Thyroid gland (tissue), 4 donors: ENCODE measurements around the gene DAB1. TPM values are rescaled to one million over a fixed set of nuclear protein-coding genes. Genes with fewer than 3 reads are reported as not detected.

Source experiments
- DNase-seq, 2 donors: peaks; one replicate each; pipeline ENCODE4 v3.0.0-alpha.2; 2019
- H3K27ac ChIP-seq, 3 donors: fragments of 200-600 bp; sonication (generic); 1 replicate in 2 of 3; 2 replicates in 1 of 3; pipeline ENCODE4 v1.5.1; 2016 to 2019; ENCODE audit warnings: mild to moderate bottlenecking in 1 of 3, moderate library complexity in 1 of 3
- H3K27me3 ChIP-seq: fragments of 200-600 bp; sonication (generic); one replicate; pipeline ENCODE4 v1.5.1; 2019
- H3K36me3 ChIP-seq, 2 donors: fragments of 200-600 bp; sonication (generic); one replicate each; pipeline ENCODE4 v1.5.1; 2016 to 2019
- H3K4me1 ChIP-seq, 2 donors: fragments of 200-600 bp; sonication (generic); one replicate each; pipeline ENCODE4 v1.5.1; 2017 to 2019
- H3K4me3 ChIP-seq, 3 donors: fragments of 200-600 bp; sonication (generic); replicated peaks in 1 of 3; 1 replicate in 2 of 3; 2 replicates in 1 of 3; pipeline ENCODE4 v1.5.1; 2016; ENCODE audit warnings: mild to moderate bottlenecking in 1 of 3
- H3K9me3 ChIP-seq: fragments of 200-600 bp; sonication (generic); one replicate; pipeline ENCODE4 v1.5.1; 2017
- POLR2A ChIP-seq, 2 donors: fragments of 450-650 bp; IDR thresholded peaks; one replicate each; pipeline ENCODE4 v1.6.1; 2017; ENCODE audit warnings: antibody characterized with exemption in 2 of 2, mild to moderate bottlenecking in 2 of 2, moderate library complexity in 1 of 2
- WGBS, 2 donors: methylation state at CpG; one replicate each; pipeline ENCODE4 v1.1.5; 2017; 5-methylcytosine and 5-hydroxymethylcytosine counted together
- intact Hi-C: fragments of 100-400 bp; cut with DNase I; formaldehyde crosslinking; loops from one replicate; pipeline ENCODE4 v1.15.1; 2023
- total RNA-seq, 4 donors: library from RNA; depleted of rRNA; stranded (reverse); fragments of >200 nt; gene quantifications; one replicate each; pipeline ENCODE4 v1.2.3, GENCODE V29; 2016
- TF ChIP-seq, protein P1 (sequence below), 6 experiments: fragments of 200-600 bp in 3 of 6; fragments of 450-650 bp in 3 of 6; sonication (generic) in 3 of 6; IDR thresholded peaks; one replicate each; pipeline ENCODE4 v1.5.1; 2016 to 2019; ENCODE audit warnings: antibody characterized with exemption in 6 of 6, mild to moderate bottlenecking in 2 of 6, inconsistent platforms in 1 of 6, moderate library complexity in 1 of 6

DAB1 gene
- total RNA-seq, 4 donors from 2014 or later: under 0.01 to 0.83 (median 0.21) TPM

GRCh38 chr1:57393058-57393584 lies 30.7 kb downstream of the DAB1 start:
- intact Hi-C loops: no loop called here
- WGBS, 2 donors: 84 to 89% methylated on average over 6 of the region's 6 CpGs
- Histone ChIP-seq H3K4me1 (no peaks in the 10 kb centered on the region), H3K27ac (no peak overlapping the region), H3K36me3 (no peaks in the 10 kb centered on the region), H3K4me3 (no peak overlapping the region), H3K27me3 (no peaks in the 10 kb centered on the region), H3K9me3 (no peaks in the 10 kb centered on the region)
- no peak for TF ChIP-seq POLR2A (IDR thresholded peaks at IDR 0.05)
- TF ChIP-seq, protein P1, sequence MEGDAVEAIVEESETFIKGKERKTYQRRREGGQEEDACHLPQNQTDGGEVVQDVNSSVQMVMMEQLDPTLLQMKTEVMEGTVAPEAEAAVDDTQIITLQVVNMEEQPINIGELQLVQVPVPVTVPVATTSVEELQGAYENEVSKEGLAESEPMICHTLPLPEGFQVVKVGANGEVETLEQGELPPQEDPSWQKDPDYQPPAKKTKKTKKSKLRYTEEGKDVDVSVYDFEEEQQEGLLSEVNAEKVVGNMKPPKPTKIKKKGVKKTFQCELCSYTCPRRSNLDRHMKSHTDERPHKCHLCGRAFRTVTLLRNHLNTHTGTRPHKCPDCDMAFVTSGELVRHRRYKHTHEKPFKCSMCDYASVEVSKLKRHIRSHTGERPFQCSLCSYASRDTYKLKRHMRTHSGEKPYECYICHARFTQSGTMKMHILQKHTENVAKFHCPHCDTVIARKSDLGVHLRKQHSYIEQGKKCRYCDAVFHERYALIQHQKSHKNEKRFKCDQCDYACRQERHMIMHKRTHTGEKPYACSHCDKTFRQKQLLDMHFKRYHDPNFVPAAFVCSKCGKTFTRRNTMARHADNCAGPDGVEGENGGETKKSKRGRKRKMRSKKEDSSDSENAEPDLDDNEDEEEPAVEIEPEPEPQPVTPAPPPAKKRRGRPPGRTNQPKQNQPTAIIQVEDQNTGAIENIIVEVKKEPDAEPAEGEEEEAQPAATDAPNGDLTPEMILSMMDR (IDR thresholded peaks at IDR 0.05): no peak
- DNase-seq: no peak

- H3K27me3 ChIP-seq: no peaks in the 10 kb centered on the region
- no peak overlapping the region for H3K4me3 ChIP-seq
- H3K27ac ChIP-seq: no peak overlapping the region
- DNase-seq: no peak
- 58 to 67% methylated on average over 1 of the region's 1 CpG for WGBS, 2 donors
- TF ChIP-seq, protein P1 (IDR thresholded peaks at IDR 0.05): no peak
- no peak for TF ChIP-seq POLR2A (IDR thresholded peaks at IDR 0.05)
- H3K4me1 ChIP-seq: no peaks in the 10 kb centered on the region
- H3K9me3 ChIP-seq: no peaks in the 10 kb centered on the region
- intact Hi-C loops: no loop called here
- H3K36me3 ChIP-seq: no peaks in the 10 kb centered on the region
These were observed 38.5 kb downstream of the DAB1 start for GRCh38 chr1:57385336-57385735.

GRCh38 chr1:57384901-57385300 lies 39.0 kb downstream of the DAB1 start:
- DNase-seq: no peak
- no peaks in the 10 kb centered on the region for H3K27me3 ChIP-seq
- H3K27ac ChIP-seq: no peak overlapping the region
- TF ChIP-seq POLR2A (IDR thresholded peaks at IDR 0.05): no peak
- TF ChIP-seq, protein P1 (IDR thresholded peaks at IDR 0.05): no peak
- 80 to 82% methylated on average over 1 of the region's 1 CpG for WGBS, 2 donors
- no peaks in the 10 kb centered on the region for H3K36me3 ChIP-seq
- H3K9me3 ChIP-seq: no peaks in the 10 kb centered on the region
- intact Hi-C loops: no loop called here
- H3K4me1 ChIP-seq: no peaks in the 10 kb centered on the region
- no peak overlapping the region for H3K4me3 ChIP-seq

DNA sequence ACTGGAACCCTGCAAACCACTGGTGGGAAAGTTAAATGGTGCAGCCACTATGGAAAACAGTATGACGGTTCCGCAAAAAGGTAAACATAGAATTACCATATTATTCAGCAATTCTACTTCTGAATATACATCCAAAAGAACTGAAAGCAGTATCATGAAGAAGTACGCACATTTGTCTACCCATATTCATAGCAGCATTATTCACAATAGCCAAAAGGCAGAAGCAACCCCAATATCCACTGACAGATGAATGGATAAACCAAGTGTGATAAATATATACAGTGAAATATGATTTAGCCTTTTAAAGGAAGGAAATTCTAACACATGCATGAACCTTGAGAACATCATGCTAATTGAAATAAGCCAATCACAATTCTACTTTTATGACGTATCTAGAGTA lies 39.6 kb downstream of the DAB1 start:
- no peaks in the 10 kb centered on the region for H3K36me3 ChIP-seq
- no peaks in the 10 kb centered on the region for H3K27me3 ChIP-seq
- no peak for DNase-seq
- TF ChIP-seq POLR2A (IDR thresholded peaks at IDR 0.05): no peak
- H3K9me3 ChIP-seq: no peaks in the 10 kb centered on the region
- no peaks in the 10 kb centered on the region for H3K4me1 ChIP-seq
- intact Hi-C loops: no loop called here
- WGBS, 2 donors: 80 to 84% methylated on average over 4 of the region's 4 CpGs
- no peak overlapping the region for H3K27ac ChIP-seq
- no peak overlapping the region for H3K4me3 ChIP-seq

DNA sequence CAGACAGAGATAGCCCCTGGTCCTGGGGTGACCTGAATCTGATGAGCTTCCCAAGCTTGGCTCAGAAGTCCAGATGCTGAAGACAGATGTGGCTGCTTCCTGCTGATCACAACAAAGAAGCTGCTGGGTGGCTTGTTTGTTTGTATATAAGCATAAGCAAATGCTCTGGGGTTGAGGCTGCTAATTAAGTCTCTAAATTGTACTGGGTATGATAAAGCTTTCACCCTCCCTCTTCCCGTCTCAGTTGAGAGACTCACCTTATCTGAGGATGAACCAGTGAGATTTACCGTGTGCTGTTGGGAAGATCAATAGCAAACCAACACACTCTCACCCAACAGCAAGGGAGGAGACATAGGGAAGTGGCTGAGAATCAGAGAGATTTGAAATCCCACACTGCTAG lies 42.0 kb downstream of the DAB1 start:
- DNase-seq: no peak
- Histone ChIP-seq H3K4me1 (no peaks in the 10 kb centered on the region), H3K9me3 (no peaks in the 10 kb centered on the region), H3K4me3 (no peak overlapping the region), H3K27me3 (no peaks in the 10 kb centered on the region), H3K36me3 (no peaks in the 10 kb centered on the region), H3K27ac (no peak overlapping the region)
- intact Hi-C loops: no loop called here
- no peak for TF ChIP-seq POLR2A (IDR thresholded peaks at IDR 0.05)
- TF ChIP-seq, protein P1 (IDR thresholded peaks at IDR 0.05): no peak
- WGBS, 2 donors: 29 to 39% methylated on average over 2 of the region's 2 CpGs

- WGBS, 2 donors: 86 to 88% methylated on average over 4 of the region's 4 CpGs
These were observed 42.4 kb downstream of the DAB1 start for GRCh38 chr1:57381426-57381825.

More at GRCh38 chr1:57381426-57381825, 42.4 kb downstream of the DAB1 start:
- no peak overlapping the region for H3K4me3 ChIP-seq
- intact Hi-C loops: no loop called here
- H3K4me1 ChIP-seq: no peaks in the 10 kb centered on the region
- H3K36me3 ChIP-seq: no peaks in the 10 kb centered on the region
- H3K9me3 ChIP-seq: no peaks in the 10 kb centered on the region
- H3K27me3 ChIP-seq: no peaks in the 10 kb centered on the region
- TF ChIP-seq POLR2A (IDR thresholded peaks at IDR 0.05): no peak
- TF ChIP-seq, protein P1 (IDR thresholded peaks at IDR 0.05): no peak
- H3K27ac ChIP-seq: no peak overlapping the region
- DNase-seq: no peak
